Neuron (in vitro differentiated cells): ENCODE measurements around the gene CXorf49.
"Not testable (repeated sequence)": the region's sequence is repeated elsewhere in the genome, so short reads cannot be mapped to it uniquely, and the experiment has no call there.

Experiments
- H2AFZ ChIP-seq: one replicate; pipeline ENCODE4 v1.6.1; 2013; ENCODE audit warnings: low read depth, mild to moderate bottlenecking, inconsistent platforms, low read length, moderate library complexity
- H3K27me3 ChIP-seq: one replicate; pipeline ENCODE4 v1.6.1; 2013; ENCODE audit warnings: low read length; ENCODE audit not compliant: insufficient read depth
- H3K36me3 ChIP-seq: one replicate; pipeline ENCODE4 v1.6.1; 2013; ENCODE audit warnings: low read length; ENCODE audit not compliant: insufficient read depth
- H3K4me1 ChIP-seq: one replicate; pipeline ENCODE4 v1.6.1; 2013; ENCODE audit warnings: low read length; ENCODE audit not compliant: insufficient read depth
- H3K4me3 ChIP-seq: 2 replicates; pipeline ENCODE4 v1.5.1; 2013; ENCODE audit warnings: mild to moderate bottlenecking, low read length, moderate library complexity
- H3K9me3 ChIP-seq: one replicate; pipeline ENCODE4 v1.6.1; 2013; ENCODE audit warnings: low read length

Gene CXorf49

GRCh38 chrX:71697466-71698298, 20.4 kb downstream of the CXorf49 start:
- not testable (repeated sequence) for H2AFZ ChIP-seq, H3K4me1 ChIP-seq, H3K9me3 ChIP-seq, H3K4me3 ChIP-seq, H3K36me3 ChIP-seq, H3K27me3 ChIP-seq

GRCh38 chrX:71696641-71697465, 21.2 kb downstream of the CXorf49 start:
- H3K9me3 ChIP-seq: not testable (repeated sequence)

DNA sequence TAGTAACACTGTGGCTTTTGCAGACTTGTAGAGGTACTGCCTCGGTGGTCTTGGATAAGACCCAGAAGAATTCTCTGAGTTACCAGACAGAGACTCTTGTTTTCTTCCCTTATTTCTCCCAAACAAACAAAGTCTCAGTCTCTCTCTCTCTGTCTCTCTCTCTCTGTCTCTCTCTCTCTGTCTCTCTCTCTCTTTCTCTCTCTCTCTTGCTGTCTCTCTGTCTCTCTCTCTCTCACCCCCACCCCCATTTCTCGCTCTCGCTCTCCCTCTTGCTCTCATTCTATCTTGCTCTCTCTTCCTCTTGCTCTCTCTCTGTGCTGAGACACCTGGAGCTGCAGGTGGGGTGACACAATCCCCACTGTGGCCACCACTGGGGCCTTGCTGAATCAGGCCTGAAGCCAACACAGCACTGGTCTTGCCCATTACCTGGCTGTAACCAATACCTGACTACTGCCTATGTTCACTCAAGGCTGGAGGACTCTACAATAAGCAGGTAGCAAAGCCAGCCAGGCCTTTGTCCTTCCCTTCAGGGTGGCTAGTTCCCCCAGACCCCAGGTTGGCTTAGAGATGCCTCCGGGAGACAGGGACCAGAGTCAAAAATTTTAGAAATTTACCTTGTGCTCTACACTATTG, 38.4 kb downstream of the CXorf49 start:
- no peaks in the 10 kb centered on the region for H3K9me3 ChIP-seq
- no peak overlapping the region for H2AFZ ChIP-seq

More at GRCh38 chrX:71696641-71697465, 21.2 kb downstream of the CXorf49 start:
- H3K4me3 ChIP-seq, H3K36me3 ChIP-seq, H2AFZ ChIP-seq, H3K27me3 ChIP-seq, H3K4me1 ChIP-seq: not testable (repeated sequence)

DNA sequence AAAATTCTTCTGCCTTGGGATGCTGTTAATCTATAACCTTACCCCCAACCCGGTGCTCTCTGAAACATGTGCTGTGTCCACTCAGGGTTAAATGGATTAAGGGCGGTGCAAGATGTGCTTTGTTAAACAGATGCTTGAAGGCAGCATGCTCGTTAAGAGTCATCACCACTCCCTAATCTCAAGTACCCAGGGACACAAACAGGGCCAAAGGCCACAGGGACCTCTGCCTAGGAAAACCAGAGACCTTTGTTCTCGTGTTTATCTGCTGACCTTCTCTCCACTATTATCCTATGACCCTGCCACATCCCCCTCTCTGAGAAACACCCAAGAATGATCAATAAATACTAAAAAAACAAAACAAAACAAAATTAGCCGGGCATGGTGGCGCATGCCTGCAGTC, 40.9 kb downstream of the CXorf49 start:
- H3K4me3 ChIP-seq, H3K36me3 ChIP-seq, H3K9me3 ChIP-seq, H3K4me1 ChIP-seq, H3K27me3 ChIP-seq, H2AFZ ChIP-seq: not testable (repeated sequence)

More for the DNA sequence above, 38.4 kb downstream of the CXorf49 start:
- Histone ChIP-seq H3K27me3 (no peaks in the 10 kb centered on the region), H3K4me3 (no peak overlapping the region), H3K36me3 (no peaks in the 10 kb centered on the region), H3K4me1 (no peaks in the 10 kb centered on the region)

DNA sequence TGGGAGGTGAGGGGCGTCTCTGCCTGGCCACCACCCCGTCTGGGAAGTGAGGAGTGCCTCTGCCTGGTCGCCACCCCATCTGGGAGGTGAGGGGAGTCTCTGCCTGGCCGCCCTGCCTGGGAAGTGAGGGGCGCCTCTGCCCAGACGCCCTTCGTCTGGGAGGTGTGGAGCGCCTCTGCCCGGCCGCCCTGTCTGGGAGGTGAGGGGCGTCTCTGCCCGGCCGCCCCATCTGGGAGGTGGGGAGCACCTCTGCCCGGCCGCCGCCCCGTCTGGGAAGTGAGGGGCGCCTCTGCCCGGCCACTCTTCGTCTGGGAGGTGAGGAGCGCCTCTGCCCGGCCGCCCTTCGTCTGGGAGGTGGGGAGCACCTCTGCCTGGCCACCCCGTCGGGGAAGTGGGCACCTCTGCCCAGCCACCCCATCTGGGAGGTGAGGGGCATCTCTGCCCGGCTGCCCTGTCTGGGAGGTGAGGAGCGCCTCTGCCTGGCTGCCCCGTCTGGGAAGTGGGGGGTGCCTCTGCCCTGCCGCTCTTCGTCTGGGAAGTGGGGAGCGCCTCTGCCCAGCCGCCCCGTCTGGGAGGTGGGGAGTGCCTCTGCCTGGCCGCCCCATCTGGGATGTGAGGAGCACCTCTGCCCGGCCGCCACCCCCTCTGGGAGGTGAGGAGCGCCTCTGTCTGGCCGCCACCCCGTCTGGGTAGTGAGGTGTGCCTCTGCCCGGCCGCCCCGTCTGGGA, 41.9 kb downstream of the CXorf49 start:
- not testable (repeated sequence) for H3K36me3 ChIP-seq, H3K27me3 ChIP-seq, H2AFZ ChIP-seq, H3K4me1 ChIP-seq, H3K4me3 ChIP-seq, H3K9me3 ChIP-seq

GRCh38 chrX:71675636-71676035, 42.4 kb downstream of the CXorf49 start:
- H3K36me3 ChIP-seq, H3K4me1 ChIP-seq, H2AFZ ChIP-seq, H3K4me3 ChIP-seq, H3K9me3 ChIP-seq, H3K27me3 ChIP-seq: not testable (repeated sequence)

DNA sequence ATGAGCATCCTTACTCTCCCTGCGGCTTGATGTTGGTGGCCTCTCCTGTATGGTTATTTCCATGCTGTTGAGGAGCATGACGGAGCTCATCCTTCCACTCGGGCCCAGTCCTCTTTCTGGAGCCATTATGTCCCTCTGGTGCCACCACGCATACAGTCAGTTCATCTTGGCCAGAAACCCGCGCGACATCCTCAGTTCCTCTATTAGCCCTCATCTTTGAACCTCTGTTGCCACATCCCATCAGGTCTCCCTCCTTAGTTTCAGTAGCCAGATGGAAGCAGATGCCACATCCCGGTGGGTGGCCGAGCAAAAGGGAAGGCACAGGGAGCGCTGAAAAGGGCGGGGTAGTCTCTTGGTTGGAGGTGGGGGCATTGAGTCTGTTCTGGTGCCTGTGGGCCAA, 46.1 kb downstream of the CXorf49 start:
- H3K4me3 ChIP-seq: no peak overlapping the region
- H3K4me1 ChIP-seq: no peaks in the 10 kb centered on the region
- no peaks in the 10 kb centered on the region for H3K9me3 ChIP-seq
- H3K27me3 ChIP-seq: peaks cover 8% of the 10 kb centered on the region
- no peaks in the 10 kb centered on the region for H3K36me3 ChIP-seq
- no peak overlapping the region for H2AFZ ChIP-seq

GRCh38 chrX:71671043-71671780, 46.9 kb downstream of the CXorf49 start:
- Histone ChIP-seq H3K4me3 (no peak overlapping the region), H3K36me3 (no peaks in the 10 kb centered on the region), H3K4me1 (no peaks in the 10 kb centered on the region), H3K27me3 (peaks cover 8% of the 10 kb centered on the region), H2AFZ (no peak overlapping the region), H3K9me3 (no peaks in the 10 kb centered on the region)

GRCh38 chrX:71669947-71670346, 48.1 kb downstream of the CXorf49 start:
- not testable (repeated sequence) for H3K27me3 ChIP-seq, H3K9me3 ChIP-seq, H3K36me3 ChIP-seq, H3K4me3 ChIP-seq, H3K4me1 ChIP-seq, H2AFZ ChIP-seq

- no peak overlapping the region for H2AFZ ChIP-seq
- H3K36me3 ChIP-seq: no peaks in the 10 kb centered on the region
- no peaks in the 10 kb centered on the region for H3K9me3 ChIP-seq
- H3K4me3 ChIP-seq: no peak overlapping the region
- H3K4me1 ChIP-seq: no peaks in the 10 kb centered on the region
- peaks cover 8% of the 10 kb centered on the region for H3K27me3 ChIP-seq
Observed at GRCh38 chrX:71669492-71669891, 48.6 kb downstream of the CXorf49 start.

DNA sequence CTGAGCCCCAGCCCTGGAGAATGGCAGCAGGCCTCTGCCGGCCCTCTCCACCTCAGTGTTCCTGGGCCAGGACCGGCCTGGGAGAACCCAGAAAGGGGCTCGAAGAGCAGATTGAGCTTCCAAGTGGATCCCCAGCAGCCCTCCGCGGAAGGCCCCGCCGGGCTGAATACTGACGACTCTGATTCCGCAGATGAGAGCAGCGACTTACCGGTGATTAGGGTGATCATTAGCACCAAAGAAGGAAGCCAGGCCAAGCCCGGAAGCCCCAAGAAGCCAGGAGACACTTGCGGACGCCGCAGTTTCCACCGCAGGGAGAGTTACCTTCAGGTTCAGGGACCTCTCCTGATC, 49.9 kb downstream of the CXorf49 start:
- Histone ChIP-seq H3K4me1 (no peaks in the 10 kb centered on the region), H3K4me3 (no peak overlapping the region), H3K9me3 (no peaks in the 10 kb centered on the region), H3K27me3 (peaks cover 8% of the 10 kb centered on the region), H3K36me3 (no peaks in the 10 kb centered on the region), H2AFZ (no peak overlapping the region)

DNA sequence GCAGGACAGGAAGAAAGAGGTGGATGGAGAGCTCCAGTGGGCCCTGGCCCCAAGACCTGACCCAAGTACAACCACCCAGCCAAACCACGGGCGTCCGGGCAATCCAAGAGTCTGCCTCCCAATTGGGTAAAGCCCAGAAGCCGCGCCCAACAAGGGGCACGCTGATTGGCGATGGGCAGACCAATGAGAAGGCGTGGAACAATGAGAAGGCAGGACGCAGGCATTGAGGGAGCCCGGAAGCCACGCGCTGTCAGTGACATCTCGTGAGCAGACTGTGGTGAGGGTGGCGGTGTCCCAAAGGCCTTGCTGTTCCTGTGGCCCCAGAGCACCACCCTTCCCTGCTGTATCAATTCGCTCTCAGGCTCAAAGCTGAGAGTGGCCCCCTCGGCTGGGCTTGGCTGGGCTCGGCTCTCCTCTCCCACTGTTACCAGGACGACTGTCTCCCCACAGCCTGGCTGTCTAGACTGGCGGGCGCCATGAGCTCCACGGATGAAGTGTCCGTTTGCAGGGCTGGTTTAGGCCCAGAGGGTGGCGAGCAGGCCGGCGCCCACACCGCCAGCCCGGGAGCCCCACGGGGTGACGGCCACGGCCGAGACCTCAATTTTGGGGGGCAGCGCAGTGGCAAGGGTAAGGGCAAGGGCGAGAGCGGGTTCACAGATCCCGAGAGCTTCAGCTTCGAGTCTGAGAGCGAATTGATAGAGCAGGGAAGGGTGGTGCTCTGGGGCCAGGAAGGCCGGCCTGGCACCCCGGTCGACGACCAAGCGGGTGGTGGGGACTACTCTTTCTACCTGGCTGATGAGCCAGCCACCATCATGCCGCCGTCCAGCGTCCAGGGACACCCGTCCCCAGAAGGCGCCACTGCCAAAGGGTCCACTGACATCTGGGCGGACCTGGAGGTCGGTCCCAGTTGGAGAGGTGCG, 50.5 kb downstream of the CXorf49 start, which contains the start of gene LOC101059915:
LOC101059915 (plus strand) TSS at position 219 of the 920 bp plus-strand sequence.
- no peaks in the 10 kb centered on the region for H3K36me3 ChIP-seq
- no peak within 1 kb of the TSS for H2AFZ ChIP-seq
- H3K9me3 ChIP-seq: no peaks in the 10 kb centered on the region
- peaks cover 8% of the 10 kb centered on the region for H3K27me3 ChIP-seq
- no peak within 1 kb of the TSS for H3K4me3 ChIP-seq
- no peaks in the 10 kb centered on the region for H3K4me1 ChIP-seq
